HG03354 (cell line): ENCODE measurements around the gene RCAN2.
"Not testable (repeated sequence)": the region's sequence is repeated elsewhere in the genome, so short reads cannot be mapped to it uniquely, and the experiment has no call there.

Source experiments
- ATAC-seq: cut with Tn5 transposase; IDR thresholded peaks from one replicate; pipeline ENCODE4 v1.9.1; 2021; ENCODE audit warnings: mild to moderate bottlenecking; ENCODE audit not compliant: unreplicated experiment, poor library complexity, severe bottlenecking

The RCAN2 gene

GRCh38 chr6:46357591-46357990 lies 133.7 kb downstream of the RCAN2 start:
- no peak for ATAC-seq

DNA sequence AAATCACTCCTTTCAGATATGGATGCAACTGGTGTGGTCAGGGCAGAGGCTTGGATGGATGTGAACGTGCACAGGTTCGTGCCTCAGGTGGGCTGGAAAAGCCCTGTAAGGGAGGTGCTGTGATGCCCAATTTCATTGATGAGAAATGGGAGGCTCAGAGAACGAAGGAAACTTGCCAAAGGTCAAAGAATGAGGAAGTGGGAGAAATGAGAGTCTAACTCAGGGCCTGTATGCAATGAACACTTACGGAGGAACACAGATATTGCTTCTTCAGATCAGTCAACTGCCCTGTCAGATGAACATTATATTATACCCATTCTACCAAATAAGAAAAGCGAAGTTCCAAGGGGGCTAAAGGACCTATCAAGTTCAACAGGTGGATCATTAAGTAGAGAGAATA lies 134.7 kb downstream of the RCAN2 start:
- no peak for ATAC-seq

DNA sequence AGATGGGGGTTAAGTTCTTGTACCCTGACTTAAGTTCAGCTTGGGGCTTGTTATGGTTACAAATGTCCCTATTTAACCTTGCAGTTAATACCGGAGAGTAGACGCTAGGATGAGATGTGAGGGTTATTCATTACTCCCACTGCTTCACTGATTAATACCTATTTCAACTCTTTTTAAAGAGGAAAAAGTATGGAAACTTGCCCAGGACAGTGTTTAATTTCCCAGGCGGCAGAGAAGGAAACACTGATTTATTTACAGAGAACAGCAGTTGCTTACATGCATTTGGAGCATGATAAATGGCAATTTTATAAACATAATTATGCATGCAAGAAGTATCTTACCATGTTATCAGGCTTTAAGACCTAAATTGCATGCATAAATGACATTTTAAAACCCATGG lies 137.7 kb downstream of the RCAN2 start:
- no peak for ATAC-seq

GRCh38 chr6:46352541-46353268 lies 138.5 kb downstream of the RCAN2 start:
- ATAC-seq = no peak

DNA sequence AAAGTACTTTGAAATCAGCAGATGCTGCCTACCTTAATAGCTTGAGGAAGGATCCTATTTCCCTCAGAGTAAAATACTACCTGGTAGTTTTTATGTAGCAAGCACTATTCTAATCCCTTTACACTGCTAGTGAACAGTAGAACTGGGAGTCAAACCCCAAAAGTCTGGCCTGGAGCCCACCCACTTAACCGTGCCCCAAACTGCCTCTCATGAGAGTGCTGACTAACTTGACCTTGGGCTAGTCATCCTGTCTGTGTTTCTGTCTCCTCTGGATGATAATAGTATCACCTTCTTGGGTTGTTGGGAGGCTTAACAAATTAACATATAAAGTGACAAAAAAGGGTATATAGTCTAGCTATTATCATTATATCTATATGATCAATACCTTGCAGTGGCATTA lies 140.5 kb downstream of the RCAN2 start:
- ATAC-seq = no peak

DNA sequence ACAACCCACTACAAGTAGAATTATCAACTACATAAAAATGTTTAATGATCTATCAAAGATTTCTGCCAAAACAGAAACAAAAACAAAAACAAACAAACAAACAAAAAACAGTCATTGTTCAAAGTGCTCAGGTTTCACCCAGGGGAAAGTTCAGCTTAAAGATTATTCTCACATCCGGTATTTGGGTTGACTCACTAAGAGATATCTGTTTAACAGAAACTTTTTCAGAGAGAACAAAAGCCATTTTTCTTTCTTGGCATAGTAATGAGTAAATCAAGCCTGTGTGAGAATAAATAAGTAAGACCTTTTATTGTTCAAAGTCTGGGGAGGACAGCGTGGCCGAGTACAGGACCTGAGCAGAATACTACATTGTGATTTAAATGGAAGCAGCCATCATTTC lies 143.6 kb downstream of the RCAN2 start:
- peak; percentile 74 for ATAC-seq

DNA sequence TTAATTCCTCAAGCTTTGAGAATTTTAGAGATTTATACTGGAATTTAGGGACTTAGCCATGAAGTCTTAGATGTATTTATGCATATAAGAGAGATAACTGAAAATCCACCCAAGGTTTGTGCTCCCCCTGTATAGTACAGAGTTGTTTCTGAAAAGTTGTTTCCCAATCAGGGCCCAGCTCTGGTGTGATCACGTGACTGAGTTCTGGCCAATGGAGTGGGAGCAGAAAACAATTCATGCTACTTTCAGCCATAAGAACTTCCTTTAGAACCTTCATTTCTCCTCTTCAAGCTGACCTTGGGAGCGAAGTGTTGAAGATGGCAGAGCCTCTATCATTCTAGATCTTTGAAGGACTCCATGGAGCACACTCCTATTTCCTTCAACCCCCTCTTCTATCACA lies 151.0 kb downstream of the RCAN2 start:
- ATAC-seq = no peak

DNA sequence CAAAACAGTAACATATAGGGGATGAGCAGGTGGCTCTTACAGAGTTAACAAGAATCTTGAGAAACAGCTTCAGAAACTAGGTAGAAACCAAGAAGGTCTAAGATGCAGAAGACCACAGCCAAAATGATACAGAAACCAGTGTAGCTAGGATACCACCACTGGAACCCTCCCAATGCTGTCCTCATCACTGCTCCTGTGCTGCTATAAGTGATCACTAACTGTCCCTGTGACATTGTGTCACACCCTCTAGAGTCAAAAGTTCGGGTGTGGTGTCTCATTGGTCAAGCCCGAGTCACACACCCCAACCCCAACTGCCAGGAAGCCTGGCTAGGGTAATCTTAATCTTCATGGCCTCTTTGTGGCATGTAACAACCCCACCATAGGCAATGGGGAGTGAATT lies 153.1 kb downstream of the RCAN2 start:
- ATAC-seq = peak; percentile 96

DNA sequence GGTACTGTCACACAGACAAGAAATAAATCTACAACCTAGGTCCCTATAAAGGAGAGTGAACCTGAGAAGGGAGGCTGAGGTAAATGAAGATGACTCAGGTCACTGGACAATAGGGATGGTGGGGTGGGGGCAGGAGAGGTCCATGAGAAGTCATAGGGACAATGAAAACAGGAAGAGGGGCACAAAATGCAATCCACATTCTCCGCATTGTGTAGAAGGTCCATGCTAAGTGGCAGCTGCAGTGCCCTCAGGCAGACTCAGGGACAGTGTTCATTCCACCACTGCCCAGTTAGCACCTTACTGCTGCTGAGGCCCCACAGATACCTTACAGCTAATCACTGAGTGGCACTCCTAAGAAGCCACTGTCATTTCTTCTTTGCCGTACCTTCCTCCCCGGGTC lies 156.8 kb downstream of the RCAN2 start:
- no peak for ATAC-seq

GRCh38 chr6:46333481-46333880 lies 157.8 kb downstream of the RCAN2 start:
- no peak for ATAC-seq

DNA sequence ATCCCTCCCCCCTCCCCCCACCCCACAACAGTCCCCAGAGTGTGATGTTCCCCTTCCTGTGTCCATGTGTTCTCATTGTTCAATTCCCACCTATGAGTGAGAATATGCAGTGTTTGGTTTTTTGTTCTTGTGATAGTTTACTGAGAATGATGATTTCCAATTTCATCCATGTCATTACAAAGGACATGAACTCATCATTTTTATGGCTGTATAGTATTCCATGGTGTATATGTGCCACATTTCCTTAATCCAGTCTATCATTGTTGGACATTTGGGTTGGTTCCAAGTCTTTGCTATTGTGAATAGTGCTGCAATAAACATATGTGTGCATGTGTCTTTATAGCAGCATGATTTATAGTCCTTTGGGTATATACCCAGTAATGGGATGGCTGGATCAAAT lies 158.8 kb downstream of the RCAN2 start:
- ATAC-seq = not testable (repeated sequence)

- no peak for ATAC-seq
Measured at GRCh38 chr6:46331461-46331860, 159.8 kb downstream of the RCAN2 start.

GRCh38 chr6:46329568-46329967 lies 161.7 kb downstream of the RCAN2 start:
- ATAC-seq = no peak

DNA sequence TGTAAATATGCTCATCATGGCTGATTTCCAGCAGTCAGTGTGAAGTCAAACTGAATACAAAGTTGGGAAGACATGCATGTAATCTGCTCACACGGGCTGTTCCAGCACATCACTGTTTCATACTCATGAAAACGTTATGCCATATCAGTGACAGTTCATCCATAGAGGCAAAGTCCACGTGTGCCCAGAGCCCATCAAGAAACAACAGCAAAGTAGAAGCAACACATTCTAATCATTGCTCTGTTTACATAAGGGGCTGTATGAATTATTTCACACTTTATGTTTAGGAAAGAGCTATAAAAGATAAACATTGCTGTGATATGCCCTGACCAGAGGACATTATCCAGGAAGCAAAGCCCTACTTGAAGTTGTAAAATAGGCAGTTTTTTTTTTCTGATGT lies 163.5 kb downstream of the RCAN2 start:
- ATAC-seq = no peak

- ATAC-seq = no peak
Measured at GRCh38 chr6:46325561-46326530, 165.4 kb downstream of the RCAN2 start.

- no peak for ATAC-seq
Measured at GRCh38 chr6:46324706-46325105, 166.5 kb downstream of the RCAN2 start.

GRCh38 chr6:46323966-46324622 lies 167.2 kb downstream of the RCAN2 start:
- no peak for ATAC-seq

GRCh38 chr6:46323312-46323965 lies 167.8 kb downstream of the RCAN2 start:
- ATAC-seq = no peak

GRCh38 chr6:46320505-46320904 lies 170.7 kb downstream of the RCAN2 start:
- ATAC-seq = no peak

DNA sequence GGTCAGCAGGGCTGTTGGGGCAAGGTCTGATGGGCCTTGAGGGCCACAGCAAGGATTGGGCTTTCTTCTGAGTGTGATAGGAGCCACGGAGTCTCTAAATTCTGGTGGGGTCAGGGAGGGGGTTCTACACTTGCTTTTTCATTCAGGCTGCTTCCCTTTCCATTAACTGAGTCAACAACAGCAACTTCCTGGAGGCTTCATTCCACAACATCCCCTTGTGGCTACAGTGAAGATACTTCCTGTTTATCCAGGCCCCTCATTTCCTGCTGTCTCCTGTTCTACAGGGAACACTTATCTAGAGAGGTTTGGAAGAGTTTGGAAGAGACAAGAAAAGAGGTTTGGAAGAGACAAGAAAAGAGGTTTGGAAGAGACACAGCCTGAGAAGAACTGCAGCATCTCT lies 175.7 kb downstream of the RCAN2 start:
- ATAC-seq = no peak
